IMR-90 (cell line): Measurements from ENCODE around the gene CPNE6.

Source experiments
- BHLHE40 ChIP-seq: fragments of 150-350 bp; IDR thresholded peaks from 2 replicates; pipeline ENCODE4 v1.6.1; 2016; ENCODE audit warnings: mild to moderate bottlenecking, low read depth, low read length
- CEBPB ChIP-seq: IDR thresholded peaks from 2 replicates; pipeline ENCODE4 v1.6.1; 2012; ENCODE audit warnings: low read depth, low read length, improper control_type of control experiment
- CTCF ChIP-seq: conservative IDR thresholded peaks from 2 replicates; pipeline ENCODE4 v1.5.1; 2012; ENCODE audit warnings: mild to moderate bottlenecking, low read depth, low read length, improper control_type of control experiment
- FOS ChIP-seq: fragments of 150-350 bp; IDR thresholded peaks from 2 replicates; pipeline ENCODE4 v1.6.1; 2016; ENCODE audit warnings: low read depth, low read length
- MXI1 ChIP-seq: IDR thresholded peaks from 2 replicates; pipeline ENCODE4 v1.6.1; 2012; ENCODE audit warnings: low read depth, mild to moderate bottlenecking, low read length, moderate library complexity, borderline replicate concordance
- NFE2L2 ChIP-seq: fragments of 150-350 bp; IDR thresholded peaks from 2 replicates; pipeline ENCODE4 v1.6.1; 2016; ENCODE audit warnings: low read depth, mild to moderate bottlenecking, low read length
- POLR2A ChIP-seq: IDR thresholded peaks from 2 replicates; pipeline ENCODE4 v1.6.1; 2012; ENCODE audit warnings: mild to moderate bottlenecking, low read depth, low read length
- RAD21 ChIP-seq: IDR thresholded peaks from 2 replicates; pipeline ENCODE4 v1.6.1; 2012; ENCODE audit warnings: low read length, improper control_type of control experiment
- RFX5 ChIP-seq: IDR thresholded peaks from 2 replicates; pipeline ENCODE4 v1.8.0; 2012; ENCODE audit warnings: low read depth, mild to moderate bottlenecking, low read length, moderate library complexity
- SMC3 ChIP-seq: fragments of 150-350 bp; IDR thresholded peaks from 2 replicates; pipeline ENCODE4 v1.6.1; 2016; ENCODE audit warnings: low read depth, mild to moderate bottlenecking, antibody characterized with exemption, low read length, moderate library complexity

GRCh38 chr14:24126939-24127338 is 55.6 kb downstream of the CPNE6 start:
- TF ChIP-seq RAD21 (no peak), CTCF (no peak), MXI1 (no peak), BHLHE40 (no peak), RFX5 (no peak), FOS (no peak), POLR2A (no peak), CEBPB (no peak), NFE2L2 (no peak), SMC3 (no peak)
